HCT116 (cell line): ENCODE measurements around the gene GRK5. TPM values are rescaled to one million over a fixed set of nuclear protein-coding genes. Genes with fewer than 3 reads are reported as not detected.

Experiments used
- ATAC-seq: fragments of 200-7000 bp; cut with Tn5 transposase; 2 replicates; pipeline ENCODE4 v1.9.1; 2020; ENCODE audit warnings: mild to moderate bottlenecking, moderate library complexity
- BruUV-seq: library from RNA; stranded (reverse); fragments of 400-500 nt; replicated peaks from 2 replicates; lab custom pipeline; 2021; lab: Mats Ljungman, UMichigan
- CTCF ChIA-PET: fragments of 300-600 bp; sonication (Branson Sonifier 250); formaldehyde crosslinking; loops from one replicate; lab custom pipeline; 2021; ENCODE audit warnings: antibody characterized with exemption; lab: Charles Lee
- POLR2A ChIA-PET: fragments of 300-600, 350-600 bp; sonication (Branson Sonifier 250); formaldehyde crosslinking; loops from one replicate; lab custom pipeline; 2021; ENCODE audit warnings: antibody characterized with exemption; lab: Charles Lee
- RAD21 ChIA-PET, 2 experiments: fragments of 300-600 bp; sonication (Branson Sonifier 250); formaldehyde crosslinking; loops; one replicate each; lab custom pipeline; 2023; ENCODE audit warnings: low total read pairs in 2 of 2; ENCODE audit not compliant: uncharacterized antibody in 2 of 2, unreplicated experiment in 2 of 2, low non-redundant PET in 1 of 2; lab: Charles Lee
- DNase-seq: peaks from one replicate; pipeline ENCODE4 v3.0.0-alpha.2; 2010; ENCODE audit warnings: low read depth, low spot score
- H2AFZ ChIP-seq: fragments of 200-600 bp; shearing (Covaris generic), sonication (generic); 2 replicates; pipeline ENCODE4 v1.6.1; 2017; ENCODE audit warnings: low read depth, mixed run types, mixed read lengths, antibody characterized with exemption, low read length; ENCODE audit not compliant: poor library complexity, severe bottlenecking
- H3K27ac ChIP-seq: 2 replicates; pipeline ENCODE4 v1.5.1; 2012; ENCODE audit warnings: low read depth, low read length
- H3K27me3 ChIP-seq: fragments of 200-600 bp; sonication (generic); 2 replicates; pipeline ENCODE4 v1.6.1; 2016; ENCODE audit warnings: mixed run types, low read length, mixed read lengths; ENCODE audit not compliant: insufficient read depth
- H3K36me3 ChIP-seq, 2 experiments: fragments of 200-500 bp in 1 of 2; fragments of 200-600 bp in 1 of 2; sonication (Bioruptor generic) in 1 of 2; sonication (generic) in 1 of 2; 2 replicates each; pipeline versions ENCODE4 v1.5.1 to v1.6.1; 2014 to 2016; ENCODE audit warnings: low read length in 2 of 2, inconsistent platforms in 1 of 2, mixed read lengths in 1 of 2, mixed run types in 1 of 2; ENCODE audit not compliant: insufficient read depth in 2 of 2, control insufficient read depth in 1 of 2
- H3K4me1 ChIP-seq, 2 experiments: fragments of 200-600 bp in 1 of 2; sonication (generic) in 1 of 2; 2 replicates each; pipeline versions ENCODE4 v1.5.1 to v1.6.1; 2012 to 2017; ENCODE audit warnings: low read length in 2 of 2, inconsistent platforms in 1 of 2, mild to moderate bottlenecking in 1 of 2, mixed read lengths in 1 of 2, mixed run types in 1 of 2, moderate library complexity in 1 of 2; ENCODE audit not compliant: insufficient read depth in 2 of 2, control insufficient read depth in 1 of 2
- H3K4me2 ChIP-seq: fragments of 200-600 bp; sonication (generic); 2 replicates; pipeline ENCODE4 v1.6.1; 2017; ENCODE audit warnings: mixed run types, low read length, mixed read lengths
- H3K4me3 ChIP-seq, 2 experiments: fragments of 200-600 bp in 1 of 2; sonication (generic) in 1 of 2; replicated peaks in 1 of 2; 2 replicates each; pipeline ENCODE4 v1.5.1; 2011 to 2016; ENCODE audit warnings: low read length in 2 of 2, control low read depth in 1 of 2, low read depth in 1 of 2, mild to moderate bottlenecking in 1 of 2, mixed read lengths in 1 of 2, mixed run types in 1 of 2
- H3K79me2 ChIP-seq: fragments of 200-600 bp; sonication (generic); 2 replicates; pipeline ENCODE4 v1.6.1; 2017; ENCODE audit warnings: mild to moderate bottlenecking, mixed run types, low read length, moderate library complexity, mixed read lengths; ENCODE audit not compliant: insufficient read depth
- H3K9ac ChIP-seq: fragments of 200-600 bp; sonication (generic); 2 replicates; pipeline ENCODE4 v1.6.1; 2016; ENCODE audit warnings: low read length, mixed read lengths
- H3K9me2 ChIP-seq: fragments of 200-600 bp; sonication (generic), shearing (Covaris generic); 2 replicates; pipeline ENCODE4 v1.6.1; 2017; ENCODE audit warnings: mixed run types, mild to moderate bottlenecking, moderate library complexity; ENCODE audit not compliant: insufficient read depth
- H3K9me3 ChIP-seq, 2 experiments: fragments of 200-500 bp in 1 of 2; fragments of 200-600 bp in 1 of 2; sonication (Bioruptor generic) in 1 of 2; sonication (generic) in 1 of 2; 2 replicates each; pipeline ENCODE4 v1.6.1; 2014 to 2017; ENCODE audit warnings: low read length in 2 of 2, mixed read lengths in 2 of 2, inconsistent platforms in 1 of 2, low read depth in 1 of 2, mild to moderate bottlenecking in 1 of 2, mixed run types in 1 of 2, moderate library complexity in 1 of 2; ENCODE audit not compliant: control insufficient read depth in 1 of 2, insufficient read depth in 1 of 2
- H4K20me1 ChIP-seq: fragments of 200-600 bp; sonication (generic), shearing (Covaris generic); 2 replicates; pipeline ENCODE4 v1.6.1; 2017; ENCODE audit warnings: mixed run types, mild to moderate bottlenecking, moderate library complexity; ENCODE audit not compliant: insufficient read depth
- ATF3 ChIP-seq: IDR thresholded peaks from 2 replicates; pipeline ENCODE4 v1.6.1; 2012
- FOSL1 ChIP-seq: IDR thresholded peaks from 2 replicates; pipeline ENCODE4 v1.6.1; 2012; ENCODE audit warnings: low read depth
- REST ChIP-seq: IDR thresholded peaks from 2 replicates; pipeline ENCODE4 v1.6.1; 2012; ENCODE audit warnings: low read depth
- SP1 ChIP-seq: IDR thresholded peaks from 2 replicates; pipeline ENCODE4 v1.6.1; 2012; ENCODE audit warnings: low read depth
- SRF ChIP-seq: IDR thresholded peaks from 2 replicates; pipeline ENCODE4 v1.6.1; 2012; ENCODE audit warnings: low read depth
- ZFX ChIP-seq: fragments of 450-650 bp; IDR thresholded peaks from 2 replicates; pipeline ENCODE4 v1.6.1; 2017
- intact Hi-C: fragments of 100-400 bp; cut with micrococcal nuclease; formaldehyde crosslinking; loops from 2 replicates; pipeline ENCODE4 v1.10.0; 2022
- total RNA-seq: library from RNA; stranded (reverse); gene quantifications from one replicate; pipeline ENCODE4 v1.2.1, GENCODE V29; 2021; ENCODE audit not compliant: unreplicated experiment

GRK5 gene
- total RNA-seq, 1 experiment from 2014 or later: 7.3 TPM

GRCh38 chr10:119473771-119474170, 266.4 kb downstream of the GRK5 start (continued):
- TF ChIP-seq REST (no peak), SRF (no peak), ATF3 (no peak), SP1 (no peak)

DNA sequence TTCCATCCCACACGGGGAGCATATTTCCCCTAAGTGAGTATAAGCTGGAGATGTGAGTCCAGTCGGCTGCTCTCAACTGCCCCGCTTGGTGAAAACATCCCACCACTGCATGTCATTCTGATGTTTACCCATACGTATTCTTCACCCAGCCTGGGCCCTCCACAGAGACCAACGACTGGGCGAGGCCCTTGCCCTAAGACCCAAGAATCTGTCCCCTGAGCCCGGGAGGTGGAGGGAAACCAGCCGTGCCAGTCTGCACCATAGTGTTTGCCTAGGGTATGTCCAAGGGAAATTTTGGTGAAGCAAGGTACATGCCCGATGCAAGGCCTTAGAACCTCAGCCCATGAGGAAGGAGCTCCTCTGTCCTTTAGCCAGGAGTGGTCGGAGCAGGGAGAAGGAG, 267.2 kb downstream of the GRK5 start:
- BruUV-seq: no TSS peak
- DNase-seq (no peak), ATAC-seq (no peak)
- Histone ChIP-seq H3K27me3 (peaks cover 23% of the 10 kb centered on the region; the same call in 1 of the 2 replicates), H3K4me2 (no peak overlapping the region), H2AFZ (no peak overlapping the region), H3K79me2 (no peaks in the 10 kb centered on the region), H3K4me1 (no peaks in the 10 kb centered on the region; a peak in 1 of 4 replicates), H3K9me3 (no peaks in the 10 kb centered on the region), H3K36me3 (no peaks in the 10 kb centered on the region), H3K27ac (no peak overlapping the region), H4K20me1 (no peaks in the 10 kb centered on the region), H3K4me3 (no peak overlapping the region), H3K9me2 (no peaks in the 10 kb centered on the region), H3K9ac (no peak overlapping the region)
- ChIA-PET POLR2A (no interaction called here), CTCF (interaction anchor here (1.0 kb wide), 1 partner anchor 15 kb away, joined by 5 read pairs; no protein-coding TSS in a partner anchor), RAD21 (no interaction called here)
- TF ChIP-seq ZFX: no peak
- no peak for TF ChIP-seq FOSL1
- intact Hi-C loops: no loop called here
